Aorta (tissue), 5 donors: Measurements from ENCODE around the gene GABRG3. TPM values are rescaled to one million over a fixed set of nuclear protein-coding genes. Genes with fewer than 3 reads are reported as not detected.

Source experiments
- ATAC-seq: fragments of 200-7000 bp; cut with Tn5 transposase; one replicate; pipeline ENCODE4 v1.9.1; 2022; ENCODE audit warnings: moderate library complexity; ENCODE audit not compliant: low FRiP score
- DNase-seq, 2 donors: peaks; one replicate each; pipeline ENCODE4 v3.0.0-alpha.2; 2020
- H3K27ac ChIP-seq, 2 donors: one replicate each; pipeline ENCODE4 v1.5.1; 2013; ENCODE audit warnings: low read length in 2 of 2, mild to moderate bottlenecking in 2 of 2, moderate library complexity in 2 of 2, control low read depth in 1 of 2, inconsistent platforms in 1 of 2, low read depth in 1 of 2
- H3K27me3 ChIP-seq, 2 donors: one replicate each; pipeline ENCODE4 v1.6.1; 2013; ENCODE audit warnings: control low read depth in 1 of 2, low read length in 1 of 2, mild to moderate bottlenecking in 1 of 2, moderate library complexity in 1 of 2; ENCODE audit not compliant: insufficient read depth in 2 of 2, control insufficient read depth in 1 of 2
- H3K36me3 ChIP-seq, 2 donors: one replicate each; pipeline ENCODE4 v1.6.1; 2013; ENCODE audit warnings: control low read depth in 1 of 2, low read length in 1 of 2, mild to moderate bottlenecking in 1 of 2; ENCODE audit not compliant: insufficient read depth in 2 of 2, control insufficient read depth in 1 of 2
- H3K4me1 ChIP-seq, 2 donors: one replicate each; pipeline ENCODE4 v1.6.1; 2013; ENCODE audit warnings: low read length in 2 of 2, control low read depth in 1 of 2, mild to moderate bottlenecking in 1 of 2, moderate library complexity in 1 of 2; ENCODE audit not compliant: insufficient read depth in 2 of 2, control insufficient read depth in 1 of 2
- H3K4me3 ChIP-seq, 2 donors: one replicate each; pipeline ENCODE4 v1.5.1; 2013; ENCODE audit warnings: low read length in 2 of 2, control low read depth in 1 of 2, mild to moderate bottlenecking in 1 of 2
- H3K9me3 ChIP-seq: one replicate; pipeline ENCODE4 v1.6.1; 2013; ENCODE audit warnings: mild to moderate bottlenecking, low read length; ENCODE audit not compliant: control insufficient read depth
- WGBS, 2 donors: extraction: QIAGEN DNeasy Blood & Tissue Kit; methylation state at CpG; one replicate each; pipeline ENCODE4 v1.1.7; 2013; 5-methylcytosine and 5-hydroxymethylcytosine counted together
- intact Hi-C, 2 donors: fragments of 100-400 bp; cut with DNase I; formaldehyde crosslinking; loops; one replicate each; pipeline versions ENCODE4 v1.14.2 to v1.15.0; 2022
- polyA plus RNA-seq, 2 donors: library from polyadenylated mRNA; stranded (reverse); fragments of 200-250 nt; gene quantifications; one replicate each; pipeline ENCODE4 v1.2.3, GENCODE V29; 2013
- total RNA-seq, 2 donors: library from RNA; stranded (reverse); fragmentation: NEBNext Ultra II Directional; extraction: Animal tissue kit (Norgen Biotek cat#: 25700); gene quantifications; one replicate each; pipeline ENCODE4 v1.2.1, GENCODE V29; 2021
- donor health status: healthy with polysubstance abuse.
- donor health status: Bipolar disorder and iron deficiency.
- donor health status: DM: no; HTN: no; CAD: no.
- donor health status: DM: no; HTN: no; CAD: no.
- donor health status: DM: yes; HTN: yes; CAD: no.

The GABRG3 gene
- total and polyA plus RNA-seq, 4 donors: not detected

GRCh38 chr15:27043770-27044169, 72.8 kb downstream of the GABRG3 start:
- no peak overlapping the region for H3K4me3 ChIP-seq
- intact Hi-C loops: no loop called here
- H3K36me3 ChIP-seq: no peaks in the 10 kb centered on the region
- no peaks in the 10 kb centered on the region for H3K4me1 ChIP-seq
- WGBS, 2 donors: 67 to 70% methylated on average over 6 of the region's 6 CpGs
- no peak for DNase-seq
- no peaks in the 10 kb centered on the region for H3K27me3 ChIP-seq
- no peak overlapping the region for H3K27ac ChIP-seq
- no peak for ATAC-seq
- H3K9me3 ChIP-seq: no peaks in the 10 kb centered on the region

GRCh38 chr15:27045796-27046195, 74.8 kb downstream of the GABRG3 start:
- Histone ChIP-seq H3K4me3 (no peak overlapping the region), H3K4me1 (no peaks in the 10 kb centered on the region), H3K9me3 (no peaks in the 10 kb centered on the region), H3K27me3 (no peaks in the 10 kb centered on the region), H3K27ac (no peak overlapping the region), H3K36me3 (no peaks in the 10 kb centered on the region)
- DNase-seq (no peak), ATAC-seq (no peak)
- WGBS, 2 donors: 83 to 88% methylated on average over 16 of the region's 16 CpGs
- intact Hi-C loops: no loop called here

- intact Hi-C loops: no loop called here
- Histone ChIP-seq H3K4me3 (no peak overlapping the region), H3K9me3 (no peaks in the 10 kb centered on the region), H3K36me3 (no peaks in the 10 kb centered on the region), H3K27me3 (no peaks in the 10 kb centered on the region), H3K4me1 (no peaks in the 10 kb centered on the region), H3K27ac (no peak overlapping the region)
- DNase-seq: no peak
- WGBS, 2 donors: 64 to 74% methylated on average over 3 of the region's 3 CpGs
- no peak for ATAC-seq
These were observed 75.9 kb downstream of the GABRG3 start for GRCh38 chr15:27046880-27047279.

- H3K36me3 ChIP-seq: no peaks in the 10 kb centered on the region
- no peak overlapping the region for H3K4me3 ChIP-seq
- no peak for ATAC-seq
- 26 to 42% methylated on average over 4 of the region's 4 CpGs for WGBS, 2 donors
- DNase-seq: no peak
- no peaks in the 10 kb centered on the region for H3K27me3 ChIP-seq
- H3K4me1 ChIP-seq: no peaks in the 10 kb centered on the region
- H3K9me3 ChIP-seq: no peaks in the 10 kb centered on the region
- intact Hi-C loops: no loop called here
- no peak overlapping the region for H3K27ac ChIP-seq
These were observed 79.2 kb downstream of the GABRG3 start for GRCh38 chr15:27050163-27050562.

- no peaks in the 10 kb centered on the region for H3K9me3 ChIP-seq
- H3K27me3 ChIP-seq: no peaks in the 10 kb centered on the region
- H3K4me3 ChIP-seq: no peak overlapping the region
- DNase-seq (no peak), ATAC-seq (no peak)
- H3K36me3 ChIP-seq: no peaks in the 10 kb centered on the region
- no peak overlapping the region for H3K27ac ChIP-seq
- intact Hi-C loops: no loop called here
- H3K4me1 ChIP-seq: no peaks in the 10 kb centered on the region
- WGBS, 2 donors: 43 to 50% methylated on average over 10 of the region's 10 CpGs
These were observed 83.4 kb downstream of the GABRG3 start for GRCh38 chr15:27054426-27054825.

GRCh38 chr15:27057904-27058645, 87.1 kb downstream of the GABRG3 start:
- Histone ChIP-seq H3K4me3 (no peak overlapping the region), H3K9me3 (no peaks in the 10 kb centered on the region), H3K36me3 (no peaks in the 10 kb centered on the region), H3K27ac (no peak overlapping the region), H3K4me1 (no peaks in the 10 kb centered on the region), H3K27me3 (no peaks in the 10 kb centered on the region)
- ATAC-seq: no peak
- no peak for DNase-seq
- intact Hi-C loops: no loop called here
- WGBS, 2 donors: 80 to 82% methylated on average over 14 of the region's 14 CpGs

- no peaks in the 10 kb centered on the region for H3K4me1 ChIP-seq
- 72 to 74% methylated on average over 2 of the region's 2 CpGs for WGBS, 2 donors
These were observed 88.0 kb downstream of the GABRG3 start for GRCh38 chr15:27058939-27059338.

GRCh38 chr15:27059610-27060202, 88.7 kb downstream of the GABRG3 start:
- 17 to 29% methylated on average over 3 of the region's 3 CpGs for WGBS, 2 donors
- no peak for ATAC-seq

More at GRCh38 chr15:27058939-27059338, 88.0 kb downstream of the GABRG3 start:
- no peaks in the 10 kb centered on the region for H3K9me3 ChIP-seq
- DNase-seq (no peak), ATAC-seq (no peak)
- no peak overlapping the region for H3K27ac ChIP-seq
- no peak overlapping the region for H3K4me3 ChIP-seq
- no peaks in the 10 kb centered on the region for H3K27me3 ChIP-seq
- H3K36me3 ChIP-seq: no peaks in the 10 kb centered on the region
- intact Hi-C loops: no loop called here

GRCh38 chr15:27061739-27062138, 90.8 kb downstream of the GABRG3 start:
- 26 to 36% methylated on average over 6 of the region's 6 CpGs for WGBS, 2 donors
- Histone ChIP-seq H3K36me3 (no peaks in the 10 kb centered on the region), H3K9me3 (no peaks in the 10 kb centered on the region), H3K27me3 (no peaks in the 10 kb centered on the region), H3K4me1 (no peaks in the 10 kb centered on the region), H3K4me3 (no peak overlapping the region), H3K27ac (no peak overlapping the region)
- DNase-seq (no peak), ATAC-seq (no peak)
- intact Hi-C loops: no loop called here

More at GRCh38 chr15:27059610-27060202, 88.7 kb downstream of the GABRG3 start:
- intact Hi-C loops: no loop called here
- H3K27me3 ChIP-seq: no peaks in the 10 kb centered on the region
- H3K27ac ChIP-seq: no peak overlapping the region
- H3K4me3 ChIP-seq: no peak overlapping the region
- H3K36me3 ChIP-seq: no peaks in the 10 kb centered on the region
- no peaks in the 10 kb centered on the region for H3K4me1 ChIP-seq
- no peak for DNase-seq
- H3K9me3 ChIP-seq: no peaks in the 10 kb centered on the region
